HG03064 (cell line): ENCODE data around the gene ZNF26.
"Not testable (repeated sequence)": the region's sequence is repeated elsewhere in the genome, so short reads cannot be mapped to it uniquely, and the experiment has no call there.

Experiments used
- ATAC-seq: cut with Tn5 transposase; IDR thresholded peaks from one replicate; pipeline ENCODE4 v1.9.1; 2021; ENCODE audit warnings: low read depth; ENCODE audit not compliant: unreplicated experiment

Gene ZNF26, protein sequence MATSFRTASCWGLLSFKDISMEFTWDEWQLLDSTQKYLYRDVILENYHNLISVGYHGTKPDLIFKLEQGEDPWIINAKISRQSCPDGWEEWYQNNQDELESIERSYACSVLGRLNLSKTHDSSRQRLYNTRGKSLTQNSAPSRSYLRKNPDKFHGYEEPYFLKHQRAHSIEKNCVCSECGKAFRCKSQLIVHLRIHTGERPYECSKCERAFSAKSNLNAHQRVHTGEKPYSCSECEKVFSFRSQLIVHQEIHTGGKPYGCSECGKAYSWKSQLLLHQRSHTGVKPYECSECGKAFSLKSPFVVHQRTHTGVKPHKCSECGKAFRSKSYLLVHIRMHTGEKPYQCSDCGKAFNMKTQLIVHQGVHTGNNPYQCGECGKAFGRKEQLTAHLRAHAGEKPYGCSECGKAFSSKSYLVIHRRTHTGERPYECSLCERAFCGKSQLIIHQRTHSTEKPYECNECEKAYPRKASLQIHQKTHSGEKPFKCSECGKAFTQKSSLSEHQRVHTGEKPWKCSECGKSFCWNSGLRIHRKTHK

DNA sequence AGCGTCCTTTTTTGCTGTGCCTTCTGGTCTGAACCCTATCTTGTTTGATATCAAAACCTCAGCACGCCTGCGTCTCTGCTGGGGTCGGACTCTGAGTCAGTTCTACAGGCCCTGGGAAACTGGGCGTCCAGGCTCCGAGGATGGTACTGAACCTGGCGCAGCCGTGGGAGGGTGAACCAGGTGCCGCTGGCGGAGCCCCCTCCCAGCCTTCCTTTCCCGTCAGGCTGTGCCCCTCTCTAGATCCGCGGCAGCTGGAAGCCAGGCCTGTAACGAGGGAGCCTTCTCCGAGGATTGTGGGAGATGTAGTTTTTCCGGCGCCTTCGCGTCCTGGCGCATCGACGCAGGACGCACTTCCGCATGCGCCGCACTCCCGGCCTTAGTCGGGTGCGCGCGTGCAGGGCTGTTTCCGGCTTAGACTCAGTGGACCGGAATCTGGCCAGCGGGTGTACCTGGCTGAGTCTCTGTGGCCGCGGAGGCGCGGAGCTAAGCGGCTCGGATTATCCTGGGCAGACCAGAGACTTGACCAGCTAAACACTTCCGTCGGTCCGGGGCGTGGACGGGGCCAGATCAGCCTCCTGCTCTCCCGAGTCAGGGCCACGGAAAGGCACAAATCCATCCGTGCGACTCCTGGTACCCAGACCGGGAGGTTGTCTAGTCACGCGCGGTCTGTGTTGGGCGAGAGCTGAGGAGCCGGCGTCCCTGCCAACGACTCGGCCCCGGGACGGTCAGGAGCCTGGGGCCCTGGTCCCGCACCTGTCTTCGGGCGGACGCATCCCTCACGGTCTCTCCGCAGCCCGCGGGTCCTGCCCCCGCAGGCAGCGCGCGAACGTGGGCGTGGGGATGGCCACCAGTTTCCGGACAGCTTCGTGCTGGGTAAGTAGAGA, at the start of gene ZNF26:
Gene ZNF26, plus strand, starts transcription at position 367 of the 884 bp plus-strand sequence. Its CDS starts 474 bp downstream, at position 841.
- peak; percentile 98 for ATAC-seq

DNA sequence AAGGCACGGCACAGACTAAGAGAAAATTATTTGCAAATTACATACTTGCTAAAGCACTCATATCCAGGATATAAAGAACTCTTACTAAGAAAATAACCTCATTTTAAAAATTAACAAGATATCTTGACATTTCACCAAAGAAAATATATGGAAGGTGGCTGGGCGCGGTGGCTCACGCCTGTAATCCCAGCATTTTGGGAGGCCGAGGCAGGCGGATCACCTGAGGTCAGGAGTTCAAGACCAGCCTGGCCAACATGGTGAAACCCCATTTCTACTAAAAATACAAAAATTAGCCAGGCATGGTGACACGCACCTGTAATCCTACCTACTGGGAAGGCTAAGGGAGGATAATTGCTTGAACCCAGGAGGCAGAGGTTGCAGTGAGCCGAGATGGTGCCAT, 49.2 kb upstream of the ZNF26 start:
- not testable (repeated sequence) for ATAC-seq

DNA sequence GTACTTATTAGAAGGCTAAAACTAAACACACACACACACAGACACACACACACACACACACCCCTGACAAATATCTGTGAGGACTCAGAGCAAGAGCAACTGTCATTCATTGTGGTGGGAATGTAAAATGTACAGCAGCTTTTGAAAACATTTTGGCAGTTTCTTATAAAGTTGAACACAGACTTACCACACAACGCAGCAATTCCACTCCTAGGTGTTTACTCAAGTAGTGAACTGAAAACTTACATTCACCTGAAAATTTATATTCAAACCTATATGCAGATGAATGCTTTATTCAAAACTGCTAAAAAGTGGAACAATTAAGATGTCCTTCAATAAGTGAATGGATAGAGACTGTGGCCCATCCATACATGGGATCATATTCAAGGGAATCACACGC, 48.7 kb upstream of the ZNF26 start:
- no peak for ATAC-seq

DNA sequence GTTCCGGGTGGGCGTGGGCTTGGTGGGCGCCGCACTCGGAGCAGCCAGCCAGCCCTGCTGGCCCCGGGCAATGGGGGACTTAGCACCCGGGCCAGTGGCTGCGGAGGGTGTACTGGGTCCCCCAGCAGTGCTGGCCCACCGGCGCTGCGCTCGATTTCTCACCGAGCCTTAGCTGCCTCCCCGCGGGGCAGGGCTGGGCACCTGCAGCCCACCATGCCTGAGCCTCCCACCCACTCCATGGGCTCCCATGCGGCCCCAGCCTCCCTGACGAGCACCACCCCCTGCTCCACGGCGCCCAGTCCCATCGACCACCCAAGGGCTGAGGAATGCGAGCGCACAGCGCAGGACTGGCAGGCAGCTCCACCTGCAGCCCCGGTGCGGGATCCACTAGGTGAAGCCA, 47.4 kb upstream of the ZNF26 start:
- ATAC-seq: not testable (repeated sequence)

GRCh38 chr12:132940071-132940719, 46.0 kb upstream of the ZNF26 start:
- ATAC-seq: no peak

GRCh38 chr12:132941336-132941954, 44.7 kb upstream of the ZNF26 start:
- no peak for ATAC-seq

DNA sequence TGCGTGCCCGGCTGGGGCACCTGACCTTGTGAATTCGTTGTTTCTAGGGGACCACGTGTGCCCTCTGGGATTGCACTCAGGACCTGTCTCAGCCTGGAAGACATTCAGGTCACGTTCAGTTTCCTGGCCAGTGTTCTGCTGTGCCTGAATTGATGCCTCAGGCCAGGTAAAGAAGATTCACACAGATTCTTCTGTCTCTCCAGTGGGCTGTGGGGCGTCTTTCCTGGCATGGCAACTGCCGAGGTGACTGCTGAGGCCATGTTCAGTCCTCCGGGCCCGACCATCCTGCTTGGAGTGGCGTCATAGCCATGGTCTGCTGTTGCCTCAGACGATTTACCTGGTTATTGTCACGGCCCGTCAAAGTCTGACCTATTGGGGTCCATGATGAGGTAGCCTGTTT, 43.6 kb upstream of the ZNF26 start:
- no peak for ATAC-seq

- ATAC-seq: no peak
Observed at GRCh38 chr12:132945806-132946205, 40.4 kb upstream of the ZNF26 start.

- no peak for ATAC-seq
Observed at GRCh38 chr12:132946246-132946820, 39.8 kb upstream of the ZNF26 start.

DNA sequence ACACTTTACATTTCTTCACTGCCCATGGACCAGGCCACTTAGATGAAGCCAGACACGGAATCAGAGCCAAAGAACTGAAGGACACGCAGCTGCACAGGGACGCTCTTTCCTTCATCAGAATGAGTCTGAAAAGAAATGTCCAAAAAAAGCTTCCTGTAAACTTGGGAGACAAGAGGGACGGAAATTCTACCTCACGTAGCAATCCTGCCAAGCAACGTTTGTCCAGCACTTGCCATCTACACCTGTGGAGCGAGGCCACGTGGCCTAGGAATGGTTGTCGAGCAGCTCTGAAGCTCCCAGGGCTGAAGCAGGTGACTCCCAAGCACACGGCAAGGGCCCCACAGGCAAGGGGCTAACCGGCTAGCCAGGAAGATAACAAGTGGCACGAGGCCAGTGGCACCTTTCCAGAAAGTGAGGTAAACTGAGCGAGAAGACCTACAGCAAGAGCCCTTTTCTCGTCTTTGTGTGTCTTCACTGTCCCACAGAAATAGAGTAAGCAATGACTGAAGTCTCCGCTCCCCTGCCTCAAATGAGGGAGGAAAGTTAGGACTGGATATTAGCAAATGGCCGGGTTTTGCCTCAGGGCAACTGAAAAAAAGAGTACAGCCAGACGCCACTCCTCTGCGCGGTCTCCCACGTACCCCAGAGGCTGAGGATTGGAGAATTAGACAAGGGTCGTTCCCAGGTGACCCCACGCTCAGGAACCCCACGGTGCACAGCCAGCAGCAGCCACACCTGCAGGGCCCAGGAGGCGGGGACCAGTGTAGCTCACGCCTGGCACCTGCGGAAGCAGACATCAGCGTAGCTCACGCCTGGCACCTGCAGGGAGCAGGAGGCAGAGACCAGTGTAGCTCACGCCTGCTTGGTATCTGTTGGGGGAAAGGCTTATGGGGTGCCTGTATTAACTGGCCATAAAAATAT, 37.8 kb upstream of the ZNF26 start:
- no peak for ATAC-seq

DNA sequence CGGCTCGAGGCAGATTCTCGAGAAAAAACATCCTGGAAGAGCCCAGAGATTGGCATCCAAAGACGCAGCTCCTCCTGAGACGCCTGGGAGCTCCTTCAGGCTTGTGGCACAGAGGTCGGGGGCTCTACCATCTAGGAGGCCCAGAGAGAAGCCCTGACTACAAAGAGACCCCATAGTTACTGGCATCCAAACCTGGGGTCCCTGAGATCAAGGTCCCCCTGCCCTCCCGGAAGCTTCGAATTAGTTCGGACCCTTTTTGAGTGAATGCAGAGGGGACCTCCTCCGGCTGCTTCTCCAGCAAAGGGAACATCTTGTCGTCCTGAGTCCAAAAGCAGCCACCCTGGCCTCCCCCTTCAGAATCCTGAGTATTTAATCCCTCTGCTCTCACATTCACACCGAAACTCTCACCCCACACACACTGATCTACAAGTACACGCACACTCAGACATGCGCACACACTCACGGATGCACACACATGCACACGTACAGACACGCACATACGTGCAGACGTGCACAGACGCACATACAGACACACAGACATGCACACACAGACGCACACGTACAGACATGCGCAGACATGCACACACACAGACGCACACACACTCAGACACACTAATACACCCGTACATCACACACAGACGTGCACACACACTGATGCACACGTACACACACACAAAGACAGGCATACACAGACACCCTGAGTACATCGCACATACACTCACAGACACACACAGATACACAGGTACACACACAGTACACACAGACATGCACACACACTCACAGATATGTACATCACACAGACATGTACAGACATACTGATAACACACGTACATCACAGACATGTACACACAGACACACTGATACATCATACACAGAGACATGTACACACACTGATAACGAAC, 36.0 kb upstream of the ZNF26 start:
- no peak for ATAC-seq

GRCh38 chr12:132950844-132951535, 35.2 kb upstream of the ZNF26 start:
- ATAC-seq: no peak

DNA sequence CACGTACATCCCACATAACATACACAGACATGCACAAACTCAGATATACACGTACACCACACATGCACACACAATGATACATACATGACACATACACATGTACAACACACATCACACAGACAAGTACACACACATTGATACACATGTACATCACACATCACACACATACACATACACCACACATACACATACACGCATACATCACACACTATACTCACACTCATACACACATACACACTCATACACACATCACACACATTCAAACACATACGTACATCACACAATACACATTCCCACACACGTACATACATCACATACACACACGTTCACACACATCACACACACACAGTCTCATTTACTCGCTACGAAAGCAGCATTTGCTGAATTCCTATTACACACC, 34.5 kb upstream of the ZNF26 start:
- ATAC-seq: no peak

DNA sequence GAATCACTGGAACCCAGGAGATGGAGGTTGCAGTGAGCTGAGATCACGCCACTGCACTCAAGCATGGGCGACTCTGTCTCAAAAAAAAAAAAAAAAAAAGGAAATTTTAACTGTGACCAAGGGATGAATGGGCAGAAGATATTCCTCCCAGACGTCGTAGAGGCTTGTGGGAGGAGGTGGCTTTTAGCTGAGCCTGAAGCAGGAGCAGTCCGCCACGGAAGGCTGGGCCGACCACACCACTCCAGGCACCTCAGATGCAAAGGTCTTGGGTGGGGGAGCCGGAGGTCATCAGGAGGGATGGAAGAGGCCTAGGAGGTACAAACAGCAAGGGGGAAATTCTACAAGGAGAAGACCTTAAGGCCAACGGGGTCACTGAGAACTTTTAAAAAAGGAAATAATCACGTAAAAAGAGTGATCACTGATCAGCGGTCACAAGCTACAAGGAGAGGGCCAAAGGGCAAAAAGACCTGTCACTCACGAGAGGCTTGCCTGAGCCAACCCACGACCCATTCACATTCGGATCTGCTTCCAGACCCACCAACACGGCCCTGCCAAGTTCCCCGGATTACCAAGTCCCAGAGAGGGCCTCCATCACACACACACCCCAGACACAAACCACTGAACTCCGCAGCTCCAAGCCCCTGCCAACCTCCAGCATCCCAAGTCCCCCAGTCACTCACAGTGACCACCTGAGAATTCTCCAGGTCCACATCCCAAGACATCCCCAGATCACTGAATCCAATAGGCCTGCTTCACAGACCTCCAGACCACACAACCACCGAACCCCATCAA, 33.6 kb upstream of the ZNF26 start:
- ATAC-seq: no peak

GRCh38 chr12:132953163-132953425, 33.1 kb upstream of the ZNF26 start:
- ATAC-seq: no peak

GRCh38 chr12:132953771-132954170, 32.4 kb upstream of the ZNF26 start:
- no peak for ATAC-seq

DNA sequence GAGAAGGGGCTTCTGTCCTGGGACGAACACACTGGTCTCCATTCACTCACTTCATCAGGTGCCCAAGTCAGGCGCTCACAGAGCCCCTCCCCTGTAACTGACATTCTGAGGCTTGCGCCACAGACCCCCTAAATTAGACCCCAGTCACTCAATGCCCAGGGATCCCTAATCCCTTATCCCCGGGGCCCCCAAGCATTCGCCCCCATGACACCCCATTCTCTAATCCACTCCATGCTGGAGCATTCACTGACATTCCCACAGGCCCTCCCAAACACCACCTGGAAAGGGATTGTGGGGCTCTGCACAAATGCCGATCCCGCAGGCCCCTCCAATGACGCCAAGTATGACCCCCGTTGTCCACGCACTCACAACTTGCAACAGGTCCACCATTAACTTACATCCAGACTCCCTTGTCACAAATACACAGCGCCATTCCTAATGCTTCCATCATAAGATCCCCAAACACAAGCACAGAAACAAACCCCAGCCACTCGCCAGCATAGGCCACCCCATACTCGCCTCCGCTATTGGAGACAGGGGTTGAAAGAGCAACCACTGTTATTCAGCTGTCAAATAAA, 31.6 kb upstream of the ZNF26 start:
- no peak for ATAC-seq
